Islet precursor cell (in vitro differentiated cells): ENCODE results near the gene MTCL1.
A peak's percentile ranks its signal among the peaks of the same experiment; 100 is the strongest.

Experiments used
- DNase-seq: peaks from one replicate; pipeline ENCODE4 v3.0.0-alpha.2; 2018

Gene MTCL1

DNA sequence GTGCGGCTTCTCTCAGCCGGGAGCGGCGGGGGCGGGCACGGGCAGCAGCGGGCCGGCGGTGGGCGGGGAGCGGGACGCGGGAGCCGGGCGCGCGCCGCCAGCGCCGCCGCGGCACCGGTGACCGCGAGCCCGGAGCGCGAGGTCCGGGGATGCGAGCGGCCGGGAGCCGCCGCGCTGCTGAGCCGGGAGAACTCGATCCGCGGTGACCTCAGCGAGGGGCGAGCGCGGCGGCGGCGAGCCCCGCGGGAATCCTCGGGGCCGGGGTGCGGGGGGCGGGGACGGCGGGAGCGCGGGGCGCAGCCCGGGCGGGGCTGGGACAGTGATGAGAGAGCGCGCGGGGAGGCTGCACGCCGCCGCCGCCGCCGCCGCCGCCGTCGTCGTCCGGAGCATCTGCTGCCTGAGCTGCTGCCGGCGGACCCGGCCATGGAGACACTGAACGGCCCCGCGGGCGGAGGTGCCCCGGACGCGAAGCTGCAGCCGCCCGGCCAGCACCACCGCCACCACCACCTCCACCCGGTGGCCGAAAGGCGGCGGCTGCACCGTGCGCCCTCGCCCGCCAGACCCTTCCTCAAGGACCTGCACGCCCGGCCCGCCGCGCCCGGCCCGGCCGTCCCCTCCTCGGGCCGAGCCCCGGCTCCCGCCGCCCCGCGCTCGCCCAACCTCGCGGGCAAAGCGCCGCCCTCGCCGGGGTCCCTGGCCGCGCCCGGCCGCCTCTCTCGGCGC is at the start of gene MTCL1:
MTCL1 (plus strand) TSS at position 319 of the 723 bp plus-strand sequence; CDS start at position 424, 105 bp downstream.
- DNase-seq, result peak; percentile 71

DNA sequence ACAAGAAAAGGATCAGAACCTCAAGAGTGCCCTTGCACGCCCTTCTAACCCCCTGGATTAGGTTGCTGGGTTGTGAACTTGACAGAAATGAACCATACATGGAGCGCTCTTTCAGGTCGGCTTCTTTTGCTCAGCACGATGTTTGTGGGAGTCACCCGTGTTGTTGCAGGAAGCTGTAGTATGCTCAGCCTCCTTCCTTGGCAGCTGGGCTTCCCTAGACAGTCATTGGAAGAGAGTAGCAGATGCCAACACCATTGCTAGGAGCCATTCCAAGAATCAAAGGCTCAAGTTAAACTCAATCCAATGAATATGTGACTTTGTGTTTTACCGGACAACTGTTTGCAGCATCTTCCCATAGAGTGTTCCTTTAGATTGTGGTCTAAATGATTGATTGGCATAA is 49.1 kb upstream of the MTCL1 start:
- no peak for DNase-seq

DNA sequence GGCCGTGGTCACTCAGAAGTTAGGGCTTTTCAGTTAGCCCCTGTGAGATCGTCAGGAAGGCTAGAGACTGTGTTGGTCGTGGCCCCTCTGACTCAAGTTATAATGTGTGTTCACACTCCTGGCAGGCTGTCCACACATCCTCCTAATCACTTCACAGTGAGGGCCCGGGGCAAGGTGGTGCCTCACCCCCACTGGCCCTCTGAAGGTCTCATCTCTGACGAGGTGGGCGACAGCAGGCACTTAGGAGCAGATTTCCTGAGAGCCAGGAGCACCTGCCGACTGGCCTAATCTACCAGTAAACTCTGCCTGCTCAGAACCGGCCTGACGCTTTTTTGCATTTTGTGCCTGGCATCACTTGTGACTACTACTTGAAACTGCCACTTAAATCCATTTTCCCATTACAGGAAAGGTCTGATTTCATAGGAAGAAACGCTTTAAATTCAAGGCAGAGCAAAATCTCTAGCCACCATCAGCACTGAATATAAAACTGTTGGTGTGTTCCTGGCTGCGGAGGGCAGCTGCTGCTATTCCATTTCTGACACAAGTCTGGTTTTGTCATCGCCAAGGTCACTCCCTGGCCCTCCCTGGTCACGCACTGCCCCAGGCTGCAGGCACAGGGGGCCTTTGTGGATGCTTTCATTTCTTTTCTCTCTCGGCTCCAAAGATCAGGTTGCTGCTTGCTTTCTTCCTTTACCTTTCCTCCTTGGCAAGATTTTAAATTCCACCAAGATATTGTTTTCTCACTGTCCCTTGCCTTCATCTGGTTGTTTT is 48.1 kb upstream of the MTCL1 start:
- no peak for DNase-seq

DNA sequence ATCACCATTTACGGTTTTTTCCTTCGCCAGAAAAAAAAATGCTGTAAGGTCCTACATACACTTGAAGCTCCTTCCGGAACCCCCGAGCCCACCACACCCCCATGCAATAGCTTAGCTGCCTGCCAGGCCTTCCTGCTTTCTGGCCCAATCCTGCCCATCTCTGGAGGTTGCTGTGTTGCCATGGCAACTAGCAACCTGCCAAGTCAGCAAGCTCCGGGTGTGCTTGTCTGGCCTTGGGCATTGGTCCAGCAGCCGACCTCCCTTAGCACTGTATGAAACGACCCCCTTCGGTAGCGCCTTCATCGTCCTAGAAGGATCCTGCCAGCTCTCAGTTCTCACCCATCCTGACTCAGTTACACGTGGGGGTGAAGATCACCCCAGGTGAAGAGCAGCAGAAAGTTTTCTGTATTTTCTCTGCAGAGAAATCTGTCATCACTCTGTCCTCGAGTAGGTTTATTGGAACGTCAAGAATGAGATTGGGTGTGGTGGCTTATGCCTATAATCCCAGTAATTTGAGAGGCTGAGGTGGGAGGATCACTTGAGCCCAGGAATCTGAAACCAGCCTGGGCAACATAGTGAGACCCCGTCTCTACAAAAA is 47.4 kb upstream of the MTCL1 start:
- DNase-seq, result no peak

DNA sequence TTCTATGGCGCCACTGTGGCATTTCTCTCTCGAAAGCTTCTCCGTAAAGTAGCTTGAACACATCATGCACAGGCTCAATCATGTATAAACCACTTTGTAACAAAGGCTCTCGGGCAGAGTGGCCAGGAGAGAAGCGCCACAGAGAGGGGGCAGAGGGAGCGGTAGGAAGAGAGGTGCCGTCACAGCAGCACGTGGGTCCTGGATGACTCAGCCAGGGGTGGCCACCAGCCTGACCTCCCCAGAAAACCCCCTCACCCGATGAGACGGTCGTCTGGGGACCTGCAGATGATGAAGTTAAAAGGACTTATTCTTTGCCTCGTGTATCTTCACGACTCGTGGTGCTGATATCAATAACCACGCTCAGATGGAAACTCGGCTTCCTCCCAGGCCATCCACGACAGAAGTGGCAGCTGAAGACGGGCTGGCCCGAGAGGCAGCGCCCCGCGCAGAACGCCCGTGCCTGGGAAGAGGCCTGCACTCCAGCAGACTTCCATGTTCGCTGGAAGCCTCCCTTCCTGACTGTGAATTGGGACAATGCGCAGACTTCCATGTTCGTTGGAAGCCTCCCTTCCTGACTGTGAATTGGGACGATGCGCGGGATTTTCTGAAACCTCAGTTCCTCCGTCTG is 46.4 kb upstream of the MTCL1 start:
- no peak for DNase-seq

DNA sequence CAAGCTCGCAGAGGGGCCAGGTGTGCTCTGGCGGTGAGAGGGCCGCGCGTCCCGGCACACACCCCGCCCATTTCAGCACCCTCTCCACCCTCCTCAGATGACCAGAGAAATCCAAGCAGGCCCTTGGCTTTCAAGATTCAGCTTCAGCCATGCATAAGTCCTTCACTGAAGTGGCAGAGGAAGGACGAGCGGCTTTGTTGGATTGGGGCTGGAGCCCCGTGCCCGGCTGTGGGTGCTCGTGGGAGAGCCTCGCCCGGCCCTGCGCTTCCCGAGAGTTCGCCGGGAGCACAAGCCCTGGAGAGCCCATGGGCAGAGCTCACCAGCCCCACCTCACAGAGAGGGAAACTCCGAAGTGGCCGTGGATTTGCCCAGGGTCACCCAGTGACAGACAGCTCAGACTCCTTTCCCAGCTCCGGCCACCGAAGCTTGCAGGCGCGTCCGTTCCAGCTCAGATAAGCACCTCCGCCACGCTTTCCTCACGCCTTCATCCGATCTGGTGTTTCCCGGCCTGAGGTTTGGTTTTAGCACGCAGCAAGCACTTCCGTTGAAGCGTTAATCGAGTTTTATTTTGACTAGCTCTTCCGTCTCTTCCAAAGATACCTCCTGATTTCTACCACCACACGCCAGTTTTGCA is 45.6 kb upstream of the MTCL1 start:
- DNase-seq, result no peak

DNA sequence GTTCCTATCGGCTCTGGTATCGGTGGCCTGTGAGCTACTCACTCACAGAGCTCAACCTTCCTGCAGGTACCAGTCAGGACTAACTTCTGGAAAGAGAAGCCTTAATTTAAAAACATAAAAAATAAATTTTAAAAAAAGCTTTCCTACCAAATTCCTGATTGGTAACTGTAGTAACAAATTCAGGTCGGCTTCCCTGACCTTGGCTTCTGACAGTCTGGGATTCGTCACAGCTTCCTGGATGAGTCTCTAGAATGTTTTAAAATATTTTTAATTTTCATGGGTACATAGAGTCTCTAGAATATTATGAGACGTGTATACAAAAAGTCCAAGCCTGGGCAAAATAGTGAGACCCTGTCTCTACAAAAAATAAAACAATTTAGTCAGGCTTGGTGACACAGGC is 45.0 kb upstream of the MTCL1 start:
- DNase-seq, result no peak

DNA sequence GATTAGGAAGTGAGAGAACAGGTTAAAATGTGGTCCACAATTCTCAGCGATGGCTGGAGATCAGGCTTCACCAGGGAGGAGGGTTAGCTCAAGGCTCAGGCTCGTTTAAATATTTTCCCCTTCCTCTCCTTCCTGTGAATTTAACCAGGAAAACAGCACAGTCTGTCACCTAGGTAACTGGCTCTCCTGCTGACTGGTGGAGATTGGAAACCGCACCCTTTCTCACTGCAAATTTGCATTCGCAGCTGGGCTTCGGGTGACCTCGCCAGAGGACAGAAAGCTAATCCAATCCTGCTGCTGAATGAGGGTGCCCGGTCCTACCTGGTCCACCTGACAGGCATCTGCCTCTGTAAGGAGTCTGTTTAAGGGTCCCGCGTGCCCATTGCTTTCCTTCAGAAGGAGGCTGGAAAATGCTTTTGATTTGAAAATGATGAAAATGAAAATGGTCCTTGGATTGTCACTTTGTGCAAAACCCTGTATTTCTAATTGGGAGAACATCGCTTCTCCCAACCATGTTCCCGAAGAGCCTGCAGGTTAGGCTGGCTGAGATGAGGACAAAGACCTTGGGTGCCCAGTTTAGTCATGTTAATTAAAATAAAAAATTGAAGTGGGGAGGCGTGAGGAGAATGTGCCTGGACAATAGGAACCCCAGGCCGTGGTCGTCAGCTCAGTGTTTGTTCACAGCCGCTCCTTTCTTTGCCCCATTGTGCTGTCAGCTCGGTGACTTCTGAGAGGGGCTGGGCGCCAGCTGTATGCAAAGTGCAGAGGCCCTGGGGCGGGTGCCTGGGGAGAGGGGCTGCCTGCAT is 43.4 kb upstream of the MTCL1 start:
- DNase-seq, result peak; percentile 84

DNA sequence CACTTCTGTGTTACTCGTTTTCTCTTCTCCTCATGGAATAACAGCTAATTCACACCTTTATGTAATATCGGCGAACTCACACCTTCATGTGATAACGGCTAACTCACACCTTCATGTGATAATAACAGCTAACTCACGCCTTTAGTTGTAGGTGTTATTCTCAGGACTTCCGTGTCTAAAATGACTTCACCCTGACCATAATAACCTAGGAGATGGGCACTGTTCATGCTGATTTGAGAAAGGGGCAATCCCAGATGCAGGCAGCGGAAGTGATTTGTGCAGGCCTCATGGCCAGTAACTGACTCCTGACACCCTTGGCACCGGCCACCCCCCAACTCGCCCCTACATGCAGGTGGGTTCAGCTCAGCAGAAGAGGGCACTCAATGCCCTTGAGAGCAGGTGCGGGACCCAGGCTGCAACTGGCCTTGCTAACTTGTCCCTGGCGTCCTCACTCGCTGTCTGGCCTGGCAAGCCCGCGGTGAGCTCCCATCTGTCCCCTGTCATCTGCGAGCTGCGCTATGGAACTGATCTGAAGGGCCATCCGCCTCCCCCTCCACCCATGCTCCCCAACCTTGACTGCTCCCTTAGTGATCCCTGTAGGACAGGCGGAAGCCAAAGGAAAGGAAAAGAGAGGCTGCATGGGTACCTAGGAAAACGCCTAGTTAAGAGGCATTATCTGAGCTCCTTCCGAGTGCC is 42.6 kb upstream of the MTCL1 start:
- no peak for DNase-seq

DNA sequence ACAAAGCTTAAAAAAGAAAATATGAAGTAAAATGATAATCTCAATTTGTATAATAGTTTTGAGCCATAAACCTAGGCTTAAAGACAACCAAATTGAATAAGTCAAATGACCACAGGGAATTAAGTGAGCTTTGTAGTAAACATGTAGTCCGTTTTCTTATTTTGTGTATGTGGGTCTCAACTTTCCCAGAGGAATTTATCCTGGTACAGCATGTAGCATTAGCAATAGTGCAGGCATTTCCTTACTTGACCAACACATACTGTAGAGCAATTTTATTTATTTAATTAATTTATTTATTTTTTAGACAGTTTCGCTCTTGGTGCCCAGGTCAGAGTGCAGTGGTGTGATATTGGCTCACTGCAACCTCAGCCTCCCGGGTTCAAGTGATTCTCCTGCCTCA is 37.5 kb upstream of the MTCL1 start:
- DNase-seq, result no peak

DNA sequence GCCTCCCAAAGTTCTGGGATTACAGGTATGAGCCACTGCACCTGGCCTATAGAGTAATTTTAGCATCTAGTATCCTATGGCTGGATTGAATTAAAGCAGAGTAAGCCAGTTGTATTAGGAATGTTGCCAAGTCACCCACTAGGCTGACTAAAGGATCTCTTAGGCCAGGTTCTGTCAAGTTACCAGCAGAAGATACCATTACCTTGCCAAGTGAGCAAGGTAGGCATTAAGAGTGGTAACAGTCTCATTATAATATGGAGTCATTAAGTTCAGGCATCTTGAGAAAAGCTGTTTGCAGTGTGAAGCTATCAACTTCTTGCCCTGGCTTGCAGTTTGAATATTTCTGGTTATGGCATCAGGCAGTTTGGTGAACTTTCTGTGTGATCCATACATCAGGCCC is 37.0 kb upstream of the MTCL1 start:
- no peak for DNase-seq

DNA sequence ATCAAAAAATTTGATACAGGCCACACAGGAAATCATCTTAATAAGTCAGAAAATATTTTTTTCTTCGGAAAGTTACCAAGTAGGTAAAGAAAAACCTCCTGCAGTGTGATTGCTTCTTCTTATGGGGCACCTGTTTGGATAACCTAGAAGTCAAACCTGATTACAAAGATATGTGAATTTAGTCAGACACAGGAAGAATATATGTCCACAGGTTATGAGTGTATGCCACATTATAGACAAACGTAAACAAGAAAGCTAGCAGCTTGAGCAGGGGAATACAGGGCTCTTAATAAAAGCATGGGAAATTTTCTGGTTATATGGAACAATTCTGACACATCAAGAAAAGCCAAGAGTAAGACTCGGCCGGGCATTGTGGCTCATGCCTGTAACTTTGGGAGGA is 35.8 kb upstream of the MTCL1 start:
- no peak for DNase-seq

DNA sequence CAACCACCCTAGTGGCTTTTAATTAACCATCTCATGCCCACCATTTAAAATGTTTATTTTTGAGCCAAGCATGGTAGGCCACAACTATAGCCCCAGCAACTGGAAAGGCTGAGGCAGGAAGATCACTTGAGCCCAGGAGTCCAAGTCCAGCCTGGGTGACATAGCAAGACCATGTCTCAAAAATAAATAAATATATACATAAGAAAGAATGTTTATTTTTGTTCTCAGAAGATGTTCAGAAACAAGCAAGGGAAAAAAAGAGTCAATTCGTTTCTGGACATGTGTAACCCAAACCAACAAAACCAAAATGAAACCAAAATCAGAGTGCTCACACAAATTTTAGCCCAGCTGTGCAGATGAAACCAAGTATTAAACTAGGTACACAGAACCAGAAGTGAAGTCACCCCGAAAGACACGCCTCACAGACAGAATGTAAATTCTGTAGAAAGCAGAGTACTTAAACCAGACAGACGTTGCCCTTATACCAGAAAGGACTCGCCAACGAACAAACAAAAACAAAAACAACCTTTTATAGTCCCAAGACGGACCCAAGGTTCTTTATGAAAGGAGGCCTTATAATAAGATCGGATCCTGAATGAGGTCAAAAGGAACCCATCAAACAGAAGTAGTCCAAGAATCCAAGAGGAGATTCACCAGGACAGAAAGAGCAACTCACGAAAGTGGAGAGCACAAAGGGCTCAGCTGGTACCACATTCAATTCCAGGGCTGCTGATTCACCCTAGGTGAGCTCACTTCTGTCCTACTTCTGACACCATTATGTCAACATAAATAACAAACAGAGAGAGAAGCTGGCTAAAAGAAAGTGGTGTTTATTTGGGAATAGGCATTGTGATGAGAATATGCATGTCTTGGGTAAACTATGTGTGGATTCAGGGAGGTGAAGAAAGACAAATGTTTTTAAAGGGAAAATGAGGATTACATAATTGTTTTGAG is 31.8 kb upstream of the MTCL1 start:
- no peak for DNase-seq

DNA sequence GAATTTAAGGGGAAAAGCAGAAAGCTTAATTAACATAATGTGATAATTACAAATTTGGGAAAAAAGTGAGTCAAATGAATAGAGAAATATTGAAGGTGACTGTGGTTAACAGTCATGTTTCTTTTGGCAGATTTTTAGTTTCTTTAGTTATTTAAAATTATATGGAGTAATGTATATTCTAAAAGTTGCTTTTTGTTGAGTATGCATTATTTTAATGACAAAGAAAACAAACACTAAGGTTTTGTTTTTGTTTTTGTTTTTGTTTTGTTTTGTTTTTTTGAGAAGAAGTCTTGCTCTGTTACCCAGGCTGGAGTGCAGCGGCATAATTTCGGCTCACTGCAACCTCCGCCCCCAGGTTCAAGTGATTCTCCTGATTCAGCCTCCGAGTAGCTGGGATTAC is 30.3 kb upstream of the MTCL1 start:
- no peak for DNase-seq

DNA sequence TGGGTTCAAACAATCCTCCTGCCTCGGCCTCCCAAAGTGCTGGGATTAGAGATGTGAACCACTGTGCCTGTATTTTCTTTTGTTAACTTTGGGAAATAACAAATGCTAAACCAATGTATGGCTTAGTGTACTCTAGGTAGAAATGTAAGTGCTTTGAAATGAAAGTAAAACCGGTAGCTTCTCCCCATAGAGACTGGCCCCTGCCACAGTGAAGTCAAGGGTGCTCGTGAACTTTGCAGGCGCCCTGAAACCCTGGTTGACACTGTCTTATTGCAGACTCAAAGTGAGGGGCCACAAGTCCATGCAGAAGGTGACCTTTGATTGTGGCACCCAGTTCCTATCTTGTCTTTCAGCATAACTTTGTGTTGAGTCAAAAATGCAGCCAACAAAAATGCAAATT is 24.2 kb upstream of the MTCL1 start:
- DNase-seq, result no peak

DNA sequence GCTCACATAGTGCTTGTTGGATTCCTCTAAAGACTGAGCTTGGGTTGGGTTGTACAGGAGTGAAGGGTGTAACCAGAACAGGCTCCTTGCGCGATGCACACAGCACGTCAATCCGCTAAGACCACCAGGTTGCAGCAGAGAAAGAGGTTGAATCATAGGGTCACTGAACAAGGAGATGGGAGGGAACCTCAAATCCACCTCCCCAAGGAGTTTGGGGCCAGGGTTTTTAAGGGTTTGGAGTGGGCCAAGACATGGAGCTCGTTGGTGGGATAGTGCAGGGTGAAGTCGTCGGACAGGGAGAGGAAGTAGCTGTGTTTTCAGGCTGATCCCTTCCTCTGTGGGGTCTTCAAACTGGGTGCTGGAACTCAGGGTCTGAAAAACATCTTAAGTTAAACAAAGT is 20.8 kb upstream of the MTCL1 start:
- no peak for DNase-seq

DNA sequence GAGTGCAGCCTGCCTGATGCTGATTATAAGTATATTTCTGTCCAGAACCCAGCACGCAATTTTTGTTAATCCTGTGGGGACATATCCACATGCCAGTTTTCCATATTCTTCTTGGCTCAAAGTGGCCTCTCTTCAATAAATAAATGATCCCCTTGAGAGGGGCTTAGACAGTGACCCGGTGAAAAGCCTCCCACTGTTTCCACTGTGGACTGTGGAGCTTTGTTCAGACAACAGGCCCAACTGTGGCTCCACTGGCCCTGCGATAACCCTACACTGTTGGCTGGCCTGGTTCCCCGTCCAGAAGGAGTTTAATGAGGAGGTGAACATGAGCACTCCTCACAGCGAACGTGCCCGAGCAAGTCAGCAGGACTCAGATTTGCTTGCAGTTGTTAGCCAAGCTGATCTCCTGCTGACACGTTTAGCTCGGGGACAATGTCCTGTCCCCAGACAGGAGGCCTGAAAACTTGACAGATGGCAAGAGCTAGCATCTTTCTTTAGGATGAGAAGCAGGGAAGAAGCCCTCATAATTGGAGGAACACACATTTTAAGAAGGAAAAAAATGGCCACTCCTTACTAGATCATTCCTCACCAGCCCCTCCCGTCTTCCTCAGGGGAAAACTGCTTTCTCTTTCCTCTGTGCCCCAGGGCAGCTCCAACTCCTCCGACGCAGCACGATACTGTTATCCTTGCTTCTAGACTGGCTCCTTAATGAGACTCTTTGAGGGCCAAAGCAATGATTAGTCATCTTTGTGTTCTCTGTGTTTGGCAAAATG is 20.0 kb upstream of the MTCL1 start:
- DNase-seq, result peak; percentile 63

DNA sequence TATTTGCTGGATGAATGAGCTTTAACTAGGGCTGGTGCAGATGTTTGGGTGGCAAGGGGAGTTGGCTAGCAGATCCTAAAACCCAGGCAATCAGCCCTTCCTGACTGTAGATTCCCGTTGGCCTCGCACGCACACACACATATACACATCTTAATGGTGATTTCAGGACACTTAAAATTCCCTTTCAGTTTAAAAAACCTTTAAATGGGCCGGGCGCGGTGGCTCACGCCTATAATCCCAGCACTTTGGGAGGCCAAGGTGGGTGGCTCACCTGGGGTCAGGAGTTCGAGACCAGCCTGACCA is 19.5 kb upstream of the MTCL1 start:
- DNase-seq, result no peak

DNA sequence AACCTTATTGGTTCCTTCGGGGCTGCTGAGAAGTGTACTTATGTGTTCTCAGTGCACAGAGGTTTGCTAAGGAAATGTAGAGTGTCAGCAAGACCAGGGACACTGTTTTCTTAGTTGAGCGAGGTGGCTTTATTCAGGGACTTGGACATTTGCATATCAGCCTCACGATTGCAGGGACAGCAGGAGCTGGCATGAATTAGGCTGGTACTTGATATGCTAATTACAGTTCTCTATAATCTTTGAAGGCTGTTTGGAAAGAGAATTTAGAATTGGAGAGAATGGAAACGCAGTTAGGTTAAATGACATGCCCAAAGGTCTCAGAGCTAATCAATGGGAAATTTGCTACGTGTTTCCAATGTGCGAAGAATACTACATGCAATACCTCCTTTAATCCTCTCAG is 18.7 kb upstream of the MTCL1 start:
- DNase-seq, result no peak
